OCI-LY1 (cell line): ENCODE results near the gene CLK3.

Source experiments
- CTCF ChIP-seq: fragments of 200-600 bp; sonication (generic), shearing (Covaris generic); IDR thresholded peaks from 2 replicates; pipeline ENCODE4 v1.5.1; 2017; ENCODE audit warnings: mild to moderate bottlenecking, antibody characterized with exemption, low read length, moderate library complexity, mixed read lengths
- EZH2 ChIP-seq: fragments of 200-600 bp; sonication (generic), shearing (Covaris generic); IDR thresholded peaks from 2 replicates; pipeline ENCODE4 v1.8.0; 2017; ENCODE audit warnings: borderline replicate concordance, mixed run types, mild to moderate bottlenecking, antibody characterized with exemption, low read length, moderate library complexity, mixed read lengths

GRCh38 chr15:74632601-74633000 is 17.0 kb downstream of the CLK3 start:
- no peak for TF ChIP-seq CTCF
- no peak for TF ChIP-seq EZH2
